Bronchial epithelial cell (primary cell): ENCODE results near the gene TRAF1. TPM values are rescaled to one million over a fixed set of nuclear protein-coding genes. Genes with fewer than 3 reads are reported as not detected.
A peak's percentile ranks its signal among the peaks of the same experiment; 100 is the strongest.

Experiments
- DNase-seq: peaks from one replicate; pipeline ENCODE4 v3.0.0-alpha.2; 2010; ENCODE audit warnings: low read depth
- FAIRE-seq: peaks from 2 replicates; lab custom pipeline; 2011; peaks lifted over from hg19 to GRCh38; lab: Jason Lieb, UNC
- H3K27me3 ChIP-seq: 2 replicates; pipeline ENCODE4 v1.5.1; 2011; ENCODE audit warnings: low read length; ENCODE audit not compliant: control insufficient read depth, insufficient read depth
- H3K36me3 ChIP-seq: 2 replicates; pipeline ENCODE4 v1.5.1; 2011; ENCODE audit warnings: low read length; ENCODE audit not compliant: control insufficient read depth, insufficient read depth
- H3K4me3 ChIP-seq: 2 replicates; pipeline ENCODE4 v1.5.1; 2011; ENCODE audit warnings: mild to moderate bottlenecking, low read depth, low read length, control low read depth
- CTCF ChIP-seq: IDR thresholded peaks from 2 replicates; pipeline ENCODE4 v1.5.1; 2011; ENCODE audit warnings: mild to moderate bottlenecking, moderate library complexity, low read length, control low read depth, inconsistent platforms; ENCODE audit not compliant: insufficient read depth, severe bottlenecking
- total RNA-seq: library from RNA; depleted of rRNA; stranded (reverse); fragments of >200 nt; gene quantifications from 2 replicates; pipeline ENCODE4 v1.2.1, GENCODE V29; 2014

Gene TRAF1
- total RNA-seq, 1 donor from 2014 or later = 0.79 TPM

GRCh38 chr9:120950421-120951388 lies 24.1 kb upstream of the TRAF1 start:
- DNase-seq (no peak), FAIRE-seq (no peak)
- H3K4me3 ChIP-seq = no peak overlapping the region
- H3K36me3 ChIP-seq = no peaks in the 10 kb centered on the region
- no peaks in the 10 kb centered on the region for H3K27me3 ChIP-seq
- TF ChIP-seq CTCF = no peak

DNA sequence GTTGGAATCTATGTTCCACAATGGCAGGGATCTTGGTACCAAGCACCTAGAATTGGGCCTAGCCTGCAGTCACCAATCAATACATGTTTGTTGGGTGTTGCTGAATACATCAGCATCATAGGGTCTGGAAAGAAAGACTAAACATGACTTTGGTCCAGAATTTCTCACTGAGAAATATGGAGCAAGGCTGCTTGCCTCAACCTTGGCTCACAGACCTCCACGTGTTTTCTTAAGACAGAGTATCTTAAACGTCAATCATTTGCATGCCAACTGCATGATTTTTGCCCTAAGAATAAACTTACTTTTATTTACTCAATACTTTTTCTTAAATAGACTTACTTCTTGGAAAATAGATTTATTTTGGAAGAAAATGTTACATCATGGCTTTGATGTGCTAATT lies 22.7 kb upstream of the TRAF1 start:
- DNase-seq (no peak), FAIRE-seq (no peak)
- Histone ChIP-seq H3K36me3 (no peaks in the 10 kb centered on the region), H3K4me3 (no peak overlapping the region), H3K27me3 (no peaks in the 10 kb centered on the region)
- TF ChIP-seq CTCF = no peak

GRCh38 chr9:120948824-120949223 lies 22.2 kb upstream of the TRAF1 start:
- TF ChIP-seq CTCF = no peak
- DNase-seq (no peak), FAIRE-seq (no peak)
- Histone ChIP-seq H3K27me3 (no peaks in the 10 kb centered on the region), H3K36me3 (no peaks in the 10 kb centered on the region), H3K4me3 (no peak overlapping the region)

- DNase-seq (peak; percentile 59), FAIRE-seq (no peak)
- no peaks in the 10 kb centered on the region for H3K36me3 ChIP-seq
- H3K27me3 ChIP-seq = no peaks in the 10 kb centered on the region
- no peak overlapping the region for H3K4me3 ChIP-seq
- TF ChIP-seq CTCF = no peak
Observed at GRCh38 chr9:120947222-120947621, 20.6 kb upstream of the TRAF1 start.

- DNase-seq (peak; percentile 80), FAIRE-seq (no peak)
- Histone ChIP-seq H3K36me3 (no peaks in the 10 kb centered on the region), H3K4me3 (no peak overlapping the region), H3K27me3 (no peaks in the 10 kb centered on the region)
- TF ChIP-seq CTCF = no peak
Observed at GRCh38 chr9:120946259-120946658, 19.7 kb upstream of the TRAF1 start.
